ENCODE measurements around the gene PRAC1.

The PRAC1 gene

DNA sequence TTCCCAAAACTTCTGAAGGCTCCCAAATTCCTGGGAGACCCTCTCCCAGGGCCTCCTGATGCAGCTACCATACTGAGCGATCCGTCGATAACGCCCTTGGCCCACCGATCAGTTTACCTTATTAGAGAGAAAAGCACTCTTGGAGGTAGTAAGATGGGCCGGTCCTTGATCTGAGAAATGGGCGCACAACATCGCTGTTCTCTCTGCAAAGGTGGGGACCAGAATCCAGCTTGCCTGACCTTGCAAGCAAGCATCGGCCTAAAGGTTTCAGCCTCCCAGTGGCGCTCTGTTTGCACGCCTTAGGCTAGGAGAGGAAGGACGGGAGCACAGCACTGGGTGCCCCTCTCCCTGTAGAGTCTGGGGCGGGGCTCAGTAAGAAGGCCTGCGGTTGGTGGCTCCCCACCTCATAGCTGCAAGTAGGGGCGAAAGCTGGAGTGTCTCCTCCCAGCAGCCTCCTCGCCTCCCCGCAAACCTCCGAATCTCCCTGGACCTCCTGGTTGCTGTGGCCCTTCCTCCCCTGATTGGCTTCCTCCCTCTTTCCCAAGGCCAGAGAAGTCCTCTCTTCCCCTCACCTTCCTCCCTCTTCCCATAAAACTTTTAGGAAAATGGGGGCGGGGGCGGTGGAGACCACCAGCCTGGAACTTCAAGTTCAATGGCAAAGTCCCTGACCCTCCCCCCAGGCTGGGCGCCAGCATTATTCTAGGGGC is at the start of gene PRAC1:
PRAC1 (minus strand) TSS at position 318 of the 707 bp plus-strand sequence; CDS start at position 192, 126 bp downstream.
- no peak for DNase-seq

DNA sequence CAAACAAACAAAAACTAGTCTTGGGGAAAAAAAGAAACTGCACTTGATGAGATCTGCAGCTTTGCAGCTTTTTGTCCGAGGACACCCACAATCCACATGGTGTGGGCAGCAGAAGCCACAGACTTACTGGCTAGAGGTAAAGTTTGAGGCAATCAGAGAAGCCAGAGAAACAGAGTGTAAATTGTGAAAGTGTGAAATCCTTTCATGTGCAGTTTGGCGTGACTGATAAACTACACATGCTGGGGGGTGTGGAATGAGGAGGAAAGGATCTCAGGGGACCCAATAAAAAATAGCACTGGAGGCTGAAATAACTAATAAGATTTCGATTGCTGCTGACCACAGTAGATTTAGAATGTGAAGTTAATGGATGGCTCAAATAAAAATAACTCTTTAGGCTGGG is 48.6 kb upstream of the PRAC1 start:
- no peak for DNase-seq

DNA sequence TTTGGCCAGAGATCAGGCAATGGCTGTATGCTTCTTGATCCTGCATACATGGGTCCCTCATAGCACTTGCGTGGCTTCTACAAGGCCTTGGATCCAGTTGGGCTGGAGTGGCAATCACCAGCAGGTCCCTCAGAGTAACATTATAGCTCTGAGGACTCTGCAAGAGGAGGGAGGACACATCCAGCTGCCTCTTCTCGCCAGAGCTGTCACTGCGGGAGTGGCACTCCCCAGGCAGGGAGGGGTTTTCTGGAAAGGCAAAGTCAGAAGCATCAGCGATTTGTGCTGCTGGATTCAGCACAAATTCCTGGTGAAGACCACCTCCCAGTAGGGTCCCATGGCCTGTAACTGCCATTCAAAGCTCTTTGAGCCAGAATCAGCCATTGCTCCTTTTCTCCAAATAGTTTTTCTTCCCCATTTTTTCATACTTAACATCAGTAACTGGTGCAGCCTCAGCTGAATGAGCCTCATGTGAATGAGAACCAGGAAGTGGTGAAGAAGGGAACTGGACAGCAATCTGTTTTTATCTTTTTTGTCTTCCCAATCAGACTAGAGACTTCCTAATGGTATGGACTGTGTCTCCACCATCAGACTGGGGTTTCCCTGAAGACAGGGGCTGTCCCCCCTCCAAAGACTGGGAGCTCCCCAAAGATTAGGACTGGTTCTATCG is 46.8 kb upstream of the PRAC1 start:
- DNase-seq, result no peak

DNA sequence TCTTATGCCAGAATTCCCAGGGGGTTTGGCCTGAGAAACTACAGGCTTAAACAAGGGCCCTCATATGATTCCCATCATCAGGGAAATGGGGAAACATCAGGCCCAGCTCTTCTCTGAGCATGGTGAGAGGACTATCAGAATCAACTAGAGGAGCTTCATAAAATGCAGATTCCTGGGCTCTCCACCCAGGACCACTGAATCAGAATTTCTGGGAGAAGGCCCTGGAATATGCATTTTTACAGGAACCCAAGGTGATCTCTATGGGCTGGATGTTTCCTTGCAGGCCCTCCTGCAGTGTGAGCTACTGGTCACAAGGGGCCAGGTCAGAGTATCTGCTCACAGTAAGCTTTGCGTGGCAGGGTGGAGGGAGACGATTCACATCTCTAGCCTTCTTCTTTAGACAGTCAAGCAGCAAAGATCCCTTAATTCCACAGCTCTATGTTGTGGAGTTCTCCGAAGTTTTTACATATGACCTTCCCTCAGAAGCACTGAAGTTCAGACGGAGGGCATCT is 45.0 kb upstream of the PRAC1 start:
- no peak for DNase-seq

DNA sequence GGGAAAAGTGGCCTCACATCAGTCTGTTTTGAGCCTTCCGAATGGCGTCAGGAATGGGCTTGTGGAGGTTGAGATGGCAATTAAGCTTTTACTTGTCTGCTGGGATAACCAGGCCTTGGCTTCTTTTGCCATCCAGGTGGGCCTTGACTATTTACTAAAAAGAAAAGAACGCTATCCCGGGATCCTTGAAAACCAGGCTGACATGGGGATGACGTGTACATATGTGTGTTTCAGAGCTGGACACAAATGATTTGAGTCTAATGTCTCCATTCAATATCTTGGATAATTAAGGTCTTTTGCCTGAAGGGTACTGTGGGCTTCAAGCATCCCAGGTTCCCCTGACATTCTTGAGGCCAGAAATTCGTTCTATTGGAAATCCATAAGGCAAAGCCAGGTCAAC is 38.8 kb upstream of the PRAC1 start:
- DNase-seq, result no peak

DNA sequence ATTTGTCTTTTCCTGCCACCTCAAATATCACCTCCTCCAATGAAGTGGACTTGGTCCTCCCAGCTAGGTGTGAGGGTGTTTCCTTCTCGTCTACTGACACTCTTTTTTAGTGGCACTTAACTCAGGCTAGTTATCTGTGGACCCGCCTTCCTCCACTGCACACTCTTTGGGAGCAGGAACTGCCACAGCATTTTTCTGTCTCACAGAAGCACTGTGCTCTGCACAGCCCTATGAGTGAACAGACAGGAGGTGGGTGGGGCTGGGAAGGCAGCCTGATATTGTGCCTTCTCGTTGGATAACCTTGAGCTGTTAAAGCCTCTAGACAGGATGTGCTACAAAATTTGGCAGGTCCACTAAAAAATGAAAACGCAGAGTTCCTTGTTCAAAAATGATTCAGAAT is 38.1 kb upstream of the PRAC1 start:
- DNase-seq, result no peak

DNA sequence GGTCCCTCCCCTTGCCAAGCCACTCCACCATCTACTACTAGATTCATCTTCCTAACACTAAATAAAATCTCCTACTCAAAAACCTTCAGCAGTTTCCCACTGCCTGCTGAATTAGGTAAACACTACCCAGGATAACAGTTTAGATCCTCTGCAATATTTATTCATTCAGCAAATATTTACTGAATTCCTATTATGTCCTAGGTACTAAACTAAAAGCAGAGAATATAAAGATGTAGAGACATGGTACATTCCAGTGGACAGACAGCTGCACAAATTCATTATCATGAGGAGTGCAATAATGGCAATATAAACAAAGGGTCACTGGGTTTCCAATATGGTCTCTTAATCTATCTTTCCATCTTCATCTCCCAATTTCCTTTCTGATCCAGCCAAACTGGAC is 37.0 kb upstream of the PRAC1 start:
- no peak for DNase-seq

DNA sequence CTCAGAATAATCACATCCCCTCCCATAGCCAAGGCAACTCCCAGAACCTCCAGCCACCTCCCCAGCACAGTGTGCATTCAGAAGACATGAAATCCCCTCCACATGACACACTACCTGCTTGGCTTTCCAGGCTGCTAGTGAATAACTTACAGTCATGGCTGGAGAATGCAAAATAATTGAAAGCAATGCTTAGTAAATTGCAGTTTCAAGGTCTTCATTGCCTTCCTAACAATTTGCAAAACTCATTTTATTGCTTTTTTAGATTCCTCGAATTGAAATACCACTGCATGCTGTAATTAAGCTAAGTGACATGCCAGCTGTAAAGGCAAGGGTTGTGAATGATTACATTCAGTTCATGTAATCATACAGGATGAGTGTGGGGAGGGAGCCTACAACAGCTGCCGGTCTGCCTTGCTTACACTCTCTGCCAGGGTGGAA is 35.2 kb upstream of the PRAC1 start:
- DNase-seq, result no peak

DNA sequence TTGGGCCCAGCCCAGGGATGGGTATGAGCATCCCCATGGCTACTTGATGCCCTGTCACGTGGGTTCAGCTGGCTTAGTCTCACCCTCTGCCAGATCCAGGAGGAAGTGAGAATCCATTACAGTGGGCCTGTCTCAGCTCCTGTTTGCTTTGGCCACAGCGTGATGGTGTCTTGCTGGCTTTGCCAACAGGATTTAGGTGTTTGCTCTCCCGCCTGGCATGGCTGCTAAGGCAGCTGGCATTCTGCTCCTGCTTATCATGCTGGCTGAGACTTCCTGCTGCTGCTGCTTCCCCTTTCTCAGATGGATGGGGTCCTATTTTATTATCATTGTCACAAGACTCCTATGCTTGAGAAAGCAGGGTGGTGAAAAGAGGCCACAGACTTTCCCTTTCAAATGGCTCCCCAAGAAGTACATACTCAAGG is 34.5 kb upstream of the PRAC1 start:
- peak; percentile 19 to 48 for DNase-seq

DNA sequence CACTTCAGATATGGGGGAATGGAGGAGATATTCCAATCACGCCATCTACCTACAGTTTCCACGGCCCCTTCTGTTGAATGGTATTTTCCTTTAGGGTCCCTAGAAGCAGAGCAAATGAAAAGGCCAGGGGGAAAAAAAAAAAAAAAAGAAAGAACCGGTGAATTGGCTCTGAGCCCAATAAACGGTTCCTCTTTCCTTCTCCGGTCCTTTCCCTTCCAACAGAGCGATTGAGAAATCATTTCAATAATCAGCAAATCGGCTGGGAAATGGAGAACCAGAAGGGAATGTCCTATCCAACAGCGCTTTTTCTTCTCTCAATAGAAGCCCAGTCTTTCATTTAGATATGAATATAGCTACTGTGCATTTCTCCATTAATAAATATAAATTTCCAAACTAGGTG is 33.0 kb upstream of the PRAC1 start:
- DNase-seq, result no peak

DNA sequence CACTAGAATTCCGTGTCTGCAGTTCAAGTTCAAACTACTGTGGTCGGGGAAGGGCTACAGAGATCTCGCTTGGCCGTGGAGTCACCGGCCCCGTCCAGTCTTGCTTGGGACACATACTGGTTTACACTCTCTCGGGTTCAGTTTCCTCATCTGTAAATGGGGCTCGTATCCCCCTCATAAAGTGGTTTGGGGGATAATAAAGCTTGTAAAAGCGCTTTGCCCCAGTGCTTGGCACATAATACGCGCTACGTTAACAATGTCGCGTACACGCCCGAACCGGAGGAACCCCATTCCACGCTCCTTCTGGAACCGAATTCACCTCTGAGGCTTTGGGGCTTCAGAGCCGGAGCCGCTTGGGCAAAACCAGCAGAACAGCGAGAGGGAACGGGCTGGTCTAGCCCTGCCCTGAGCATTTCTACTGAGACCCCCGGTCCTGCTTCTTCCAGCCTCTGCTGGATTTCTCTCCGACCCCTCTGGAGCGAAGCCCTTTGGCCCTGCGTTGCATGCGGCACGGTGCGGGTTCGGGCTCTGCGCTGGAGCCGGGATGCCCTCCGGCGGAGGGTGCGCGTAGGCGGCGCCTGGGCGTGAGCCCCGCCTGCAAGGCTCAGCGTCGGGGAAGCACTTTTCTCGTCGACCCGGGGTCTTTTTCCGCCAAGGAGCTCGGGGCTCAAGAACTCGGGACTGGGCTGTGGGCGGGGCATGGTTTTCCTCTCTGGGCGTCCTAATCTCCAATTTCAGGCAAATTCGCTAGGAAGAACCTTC is 32.4 kb upstream of the PRAC1 start:
- no peak for DNase-seq

DNA sequence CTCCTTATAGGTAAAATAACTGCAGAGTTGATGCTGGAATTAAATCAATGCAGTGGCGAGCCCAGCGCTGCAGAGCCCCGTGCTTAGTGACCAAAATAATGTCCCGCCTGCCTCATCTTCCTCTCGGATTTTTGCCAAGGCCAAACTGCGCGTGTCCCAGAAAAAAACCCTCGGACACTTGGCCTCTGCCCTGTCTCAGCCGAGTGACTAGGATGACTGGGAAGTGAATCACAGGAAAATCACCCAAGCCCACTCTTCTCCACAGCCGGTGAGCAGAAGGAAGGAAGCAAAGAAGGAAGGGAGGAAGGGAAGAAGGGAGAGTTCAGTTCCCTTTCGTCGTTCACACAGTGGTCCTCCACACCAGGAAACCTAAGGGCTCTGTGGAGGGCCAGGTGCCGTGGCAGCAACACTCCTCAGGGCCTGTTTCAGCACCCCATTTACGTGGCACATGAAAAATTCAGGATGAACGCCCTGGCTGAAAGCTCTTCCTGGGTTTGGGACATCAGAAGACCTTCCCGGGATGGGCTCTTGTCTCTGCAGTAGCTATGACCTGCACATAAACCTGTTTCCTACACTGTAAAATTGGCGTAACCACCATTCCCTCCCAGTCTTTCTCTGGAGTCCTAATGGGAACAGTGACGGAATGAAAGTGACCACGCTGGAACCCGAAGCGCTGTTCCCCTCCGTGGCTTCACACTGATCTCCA is 31.6 kb upstream of the PRAC1 start:
- no peak for DNase-seq

DNA sequence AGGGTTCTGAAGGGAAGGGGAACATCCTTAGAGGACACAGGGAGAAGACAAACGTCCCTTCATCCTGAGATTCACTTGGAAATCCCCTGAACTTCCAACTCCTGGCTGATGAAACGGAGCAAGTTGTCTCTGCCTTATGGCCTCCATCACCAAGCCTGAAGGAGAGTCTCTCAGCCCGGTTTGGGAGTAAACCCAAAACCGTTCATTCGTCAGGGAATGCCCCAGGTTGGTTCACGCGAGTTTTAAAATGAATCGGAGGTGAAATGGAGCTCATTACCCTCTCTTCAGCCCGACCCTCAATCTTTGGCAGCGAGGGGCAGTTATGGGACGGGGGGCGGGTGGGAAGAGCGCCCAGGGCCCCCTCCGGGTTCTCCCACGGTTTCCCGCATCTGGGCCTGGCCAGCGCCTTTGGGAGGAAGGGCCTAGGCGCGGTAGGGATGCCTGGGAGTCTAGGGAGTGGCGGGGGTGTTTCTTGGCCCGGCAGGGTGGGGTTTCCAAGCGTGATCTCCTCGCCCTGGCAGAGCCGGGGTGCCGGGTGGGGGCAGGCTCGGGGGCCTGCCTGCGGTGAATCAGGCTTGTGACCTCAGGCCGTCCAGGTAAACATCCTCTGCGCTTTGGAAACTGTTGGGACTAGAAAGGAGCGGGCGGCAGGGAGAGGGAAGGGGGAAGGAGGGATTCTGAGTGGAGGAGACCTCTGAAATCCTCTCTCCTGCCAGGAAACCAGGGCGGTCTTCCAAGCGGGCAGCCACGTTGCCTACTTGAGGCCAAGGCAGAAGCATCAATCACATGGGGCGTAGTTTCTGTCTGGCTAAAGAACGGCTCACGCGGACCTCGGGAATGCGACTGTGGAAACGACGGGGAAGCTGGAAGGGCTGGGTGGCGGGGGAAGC is 30.3 kb upstream of the PRAC1 start:
- no peak for DNase-seq

DNA sequence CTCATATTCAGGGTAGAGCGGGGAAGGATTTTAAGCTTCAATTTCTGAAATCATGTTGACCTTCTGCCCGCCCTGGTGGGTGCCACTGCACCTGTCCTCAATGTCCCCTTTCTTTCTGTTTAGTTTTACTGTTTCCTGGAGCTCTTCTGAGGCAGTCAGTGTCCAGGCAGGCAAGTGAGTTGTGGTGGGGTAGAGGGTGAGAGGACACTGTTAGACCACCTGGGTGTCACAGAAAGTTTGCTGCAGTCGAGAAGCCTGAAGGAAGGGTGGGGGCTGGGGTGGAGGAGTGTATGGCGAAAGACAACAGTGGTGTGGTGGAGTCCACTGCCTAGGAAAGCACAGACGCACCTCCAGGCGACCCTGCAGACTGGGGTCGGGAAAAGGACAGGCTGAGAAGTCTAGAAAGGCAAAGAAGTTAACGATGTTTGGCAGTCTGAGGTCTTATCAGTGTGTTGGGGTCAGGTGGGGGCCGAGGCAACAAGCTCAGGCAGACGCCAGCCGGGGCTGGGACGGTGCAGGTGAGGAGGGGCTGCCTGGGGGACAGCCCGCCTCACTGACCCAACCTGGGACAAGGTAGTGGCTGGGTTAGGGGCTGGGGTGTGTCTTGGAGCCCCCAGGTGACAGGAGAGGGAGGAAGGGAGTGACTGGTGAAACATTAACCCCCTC is 29.5 kb upstream of the PRAC1 start:
- DNase-seq, result no peak

DNA sequence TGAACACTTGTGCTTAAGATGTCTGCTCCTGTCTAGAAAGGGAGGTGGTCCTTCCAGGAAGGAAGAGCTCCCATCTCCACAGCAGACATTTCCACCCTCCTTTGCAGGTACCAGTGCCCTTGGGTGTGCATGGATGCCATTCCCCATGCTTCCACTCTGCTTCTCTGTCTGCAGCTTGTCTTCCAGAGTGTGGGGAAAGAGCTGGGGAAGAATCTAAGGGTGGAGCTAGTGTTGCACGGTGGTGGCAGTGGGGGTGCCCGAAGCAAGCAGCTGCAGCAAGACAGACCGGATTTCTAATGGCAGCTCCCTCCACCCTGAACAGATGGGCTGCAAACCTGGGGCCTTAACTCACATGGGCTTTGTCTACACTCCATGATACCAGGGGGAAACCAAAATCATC is 28.9 kb upstream of the PRAC1 start:
- DNase-seq, result no peak

DNA sequence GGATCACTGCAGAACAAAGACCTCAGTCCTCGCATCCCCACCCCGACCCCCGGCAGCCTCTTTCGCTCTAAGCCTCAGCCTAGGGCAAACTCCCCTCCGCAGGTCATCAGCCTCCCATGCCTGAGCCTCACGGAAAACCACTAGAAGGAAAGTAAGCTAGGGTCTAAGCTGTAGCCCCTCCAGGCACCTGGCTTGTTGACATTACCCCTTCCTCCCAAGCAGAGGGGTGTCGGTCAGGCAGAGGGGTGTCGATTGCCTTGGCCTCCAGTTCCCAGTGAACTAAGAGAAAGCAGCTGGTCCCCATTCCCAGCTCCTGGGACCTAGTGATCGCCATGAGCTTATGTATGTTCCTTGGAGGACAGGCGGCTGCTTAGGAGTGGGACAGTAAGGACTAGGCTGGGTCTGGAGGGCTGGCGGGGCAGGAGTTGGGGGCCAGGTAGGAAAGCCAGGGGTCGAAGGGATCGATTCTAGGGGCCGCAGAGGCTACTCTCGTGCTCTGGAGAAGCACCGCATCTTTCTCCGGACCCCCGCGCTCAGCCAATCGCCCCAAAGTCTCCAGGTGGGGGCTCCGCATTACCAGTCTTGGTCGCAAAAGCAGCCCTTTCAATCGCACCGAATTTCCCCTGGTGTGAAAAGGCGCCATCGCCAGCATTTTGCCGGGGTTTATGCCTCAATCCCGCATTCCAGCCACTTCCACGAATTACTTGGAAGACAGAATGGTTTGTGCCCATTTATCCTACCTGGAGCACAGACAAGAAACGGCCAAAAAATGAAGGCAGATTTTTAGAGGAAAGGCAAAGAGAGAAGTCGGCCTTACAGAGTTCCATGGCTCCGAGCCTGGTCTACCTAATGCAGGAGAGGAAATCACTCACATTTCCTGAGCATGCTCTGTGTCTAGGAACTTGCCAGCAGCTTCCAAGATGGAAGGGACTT is 27.6 kb upstream of the PRAC1 start:
- DNase-seq, result no peak

DNA sequence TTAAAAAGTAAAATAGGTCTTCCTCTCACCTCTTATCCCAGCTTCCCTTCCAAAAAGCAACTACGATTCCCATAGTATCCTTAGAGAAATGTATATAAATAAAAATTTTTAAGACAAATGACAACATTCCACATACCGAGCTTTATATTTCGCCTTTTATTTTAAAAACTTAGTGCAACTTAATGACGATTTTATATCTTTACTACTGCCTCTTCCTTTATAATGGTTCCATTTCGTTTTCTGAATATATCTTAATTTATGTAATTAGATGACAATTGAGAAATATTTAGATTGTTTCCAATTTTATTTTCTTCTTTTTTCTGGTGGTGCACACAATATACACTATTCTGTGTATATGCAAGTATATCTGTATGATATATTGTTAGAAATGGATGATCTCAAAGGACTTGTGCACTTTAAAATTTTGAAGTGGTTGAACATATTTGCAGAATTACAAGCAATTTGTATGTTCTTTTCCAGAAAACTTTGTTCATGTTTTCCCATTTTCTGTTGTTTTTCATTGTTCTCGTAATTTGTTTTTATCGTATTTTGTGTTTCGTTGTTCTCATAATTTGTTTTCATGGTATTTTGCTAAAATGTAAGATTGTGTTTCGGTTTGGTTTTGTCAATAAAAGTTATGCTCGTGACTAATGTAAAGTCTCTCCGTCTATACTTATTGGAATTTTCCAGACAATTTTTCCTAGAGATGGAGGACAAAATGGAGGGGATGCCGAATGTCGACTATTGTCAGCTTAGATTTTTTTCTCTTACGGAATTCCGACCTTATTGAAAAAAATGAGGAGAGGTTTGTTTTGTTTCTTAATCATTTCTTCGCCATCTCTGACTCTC is 26.6 kb upstream of the PRAC1 start:
- no peak for DNase-seq

DNA sequence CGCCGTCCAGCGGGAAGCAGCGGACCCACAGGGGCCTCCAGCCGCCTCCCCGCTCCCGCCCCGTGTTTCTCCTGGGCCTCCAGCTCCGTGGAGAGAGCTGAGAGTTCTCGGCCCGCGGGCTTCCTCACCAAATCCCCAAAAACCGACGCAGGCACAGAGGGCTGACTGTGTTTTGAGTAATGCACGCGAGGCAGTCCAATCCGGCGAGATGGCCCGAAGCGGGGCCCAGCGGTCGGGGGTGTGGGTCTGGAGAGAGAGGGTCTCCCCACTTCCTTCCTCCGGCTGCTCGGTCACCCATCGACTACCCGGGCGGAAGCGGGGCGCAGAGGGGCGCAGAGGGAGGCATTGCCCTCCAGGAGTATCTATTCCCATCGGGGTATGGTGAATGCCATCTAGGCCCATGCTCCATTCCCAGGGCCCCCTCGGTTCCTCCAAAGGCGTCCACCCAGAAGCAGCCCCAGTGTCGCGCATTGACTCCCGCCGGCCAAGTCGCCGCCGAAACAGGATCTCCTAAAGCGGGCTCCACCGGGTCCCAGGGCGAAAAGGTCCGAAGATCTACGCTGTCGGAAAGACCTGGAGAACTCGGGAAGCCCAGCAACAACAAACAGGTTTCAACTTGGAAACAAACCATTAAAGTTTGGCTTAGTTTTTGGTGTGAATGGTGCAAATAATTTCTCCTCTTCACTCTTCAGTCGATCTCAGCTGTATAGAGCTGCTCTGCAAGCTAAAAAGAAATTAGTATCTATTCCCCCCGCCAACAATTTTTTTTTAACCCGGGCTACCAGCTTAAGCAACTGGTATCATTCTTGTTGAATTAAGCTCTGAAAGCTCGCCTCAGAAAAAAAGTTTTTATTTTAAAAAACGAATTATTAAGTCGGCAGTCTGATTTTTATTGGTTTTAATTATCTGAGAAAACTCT is 25.4 kb upstream of the PRAC1 start:
- no peak for DNase-seq
